H1 (cell line): Measurements from ENCODE around the gene FITM2. TPM values are rescaled to one million over a fixed set of nuclear protein-coding genes. Genes with fewer than 3 reads are reported as not detected.

Source experiments
- CTCF ChIA-PET: fragments of 300-600 bp; sonication (Branson Sonifier 250); formaldehyde crosslinking; loops from one replicate; lab custom pipeline; 2021; ENCODE audit not compliant: partially characterized antibody; lab: Charles Lee
- POLR2A ChIA-PET: fragments of 300-600 bp; sonication (Branson Sonifier 250); formaldehyde crosslinking; loops from one replicate; lab custom pipeline; 2021; ENCODE audit warnings: inconsistent platforms; ENCODE audit not compliant: partially characterized antibody; lab: Charles Lee
- DNase-seq, 2 experiments: peaks; one replicate each; pipeline versions ENCODE4 v3.0.0 to v3.0.0-alpha.2; 2010 to 2022; ENCODE audit warnings: low spot score in 2 of 2, low read depth in 1 of 2, mixed read lengths in 1 of 2
- FAIRE-seq: peaks from 2 replicates; lab custom pipeline; 2011; peaks lifted over from hg19 to GRCh38; lab: Jason Lieb, UNC
- H2AFZ ChIP-seq: 2 replicates; pipeline ENCODE4 v1.8.1; 2012; ENCODE audit warnings: low read length, inconsistent platforms
- H2AK5ac ChIP-seq: 2 replicates; pipeline ENCODE4 v1.6.1; 2013; ENCODE audit warnings: low read depth, low read length
- H2BK120ac ChIP-seq: replicated peaks from 2 replicates; pipeline ENCODE3; 2013; ENCODE audit warnings: low read depth, low read length, inconsistent platforms
- H2BK12ac ChIP-seq: 2 replicates; pipeline ENCODE4 v1.6.1; 2013; ENCODE audit warnings: low read depth, low read length
- H2BK15ac ChIP-seq: 2 replicates; pipeline ENCODE4 v1.6.1; 2013; ENCODE audit warnings: low read length
- H2BK20ac ChIP-seq: 2 replicates; pipeline ENCODE4 v1.6.1; 2013; ENCODE audit warnings: low read length
- H2BK5ac ChIP-seq: 2 replicates; pipeline ENCODE4 v1.6.1; 2013; ENCODE audit warnings: low read depth, low read length
- H3K14ac ChIP-seq: 2 replicates; pipeline ENCODE4 v1.6.1; 2013; ENCODE audit warnings: inconsistent platforms; ENCODE audit not compliant: insufficient read length
- H3K18ac ChIP-seq: 2 replicates; pipeline ENCODE4 v1.6.1; 2013; ENCODE audit warnings: low read length; ENCODE audit errors: extremely low read depth
- H3K23ac ChIP-seq: 2 replicates; pipeline ENCODE4 v1.6.1; 2013; ENCODE audit warnings: inconsistent platforms; ENCODE audit not compliant: insufficient read length
- H3K23me2 ChIP-seq: 2 replicates; pipeline ENCODE4 v1.6.1; 2013; ENCODE audit warnings: low read depth, low read length
- H3K27ac ChIP-seq: 2 replicates; pipeline ENCODE4 v1.6.1; 2011; ENCODE audit warnings: low read depth, low read length, inconsistent platforms
- H3K27me3 ChIP-seq, 4 experiments: replicated peaks in 1 of 4; 1 replicate in 1 of 4; 2 replicates in 3 of 4; pipeline versions ENCODE4 v1.6.1 to v1.8.1; 2011 to 2013; ENCODE audit warnings: low read length in 3 of 4, mild to moderate bottlenecking in 3 of 4, inconsistent platforms in 2 of 4, mixed read lengths in 2 of 4, moderate library complexity in 1 of 4; ENCODE audit not compliant: control insufficient read depth in 3 of 4, insufficient read depth in 3 of 4; ENCODE audit errors: extremely low read depth in 1 of 4
- H3K36me3 ChIP-seq, 4 experiments: 2 replicates each; pipeline versions ENCODE4 v1.6.1 to v1.8.1; 2011 to 2013; ENCODE audit warnings: mild to moderate bottlenecking in 4 of 4, low read length in 3 of 4, moderate library complexity in 2 of 4, control low read depth in 1 of 4, inconsistent platforms in 1 of 4; ENCODE audit not compliant: insufficient read depth in 4 of 4, control insufficient read depth in 2 of 4
- H3K4ac ChIP-seq: replicated peaks from 2 replicates; pipeline ENCODE3; 2013; ENCODE audit warnings: low read length, low read depth, mixed read lengths, inconsistent platforms; ENCODE audit not compliant: insufficient read length
- H3K4me1 ChIP-seq, 4 experiments: replicated peaks in 1 of 4; 1 replicate in 1 of 4; 2 replicates in 3 of 4; pipeline versions ENCODE4 v1.6.1 to v1.8.1; 2011 to 2013; ENCODE audit warnings: low read length in 3 of 4, inconsistent platforms in 2 of 4, mixed read lengths in 1 of 4; ENCODE audit not compliant: insufficient read depth in 4 of 4, control insufficient read depth in 3 of 4
- H3K4me2 ChIP-seq, 2 experiments: 2 replicates each; pipeline versions ENCODE4 v1.6.1 to v1.8.1; 2011 to 2013; ENCODE audit warnings: low read depth in 2 of 2, low read length in 2 of 2, control low read depth in 1 of 2, inconsistent platforms in 1 of 2, mild to moderate bottlenecking in 1 of 2; ENCODE audit not compliant: insufficient read depth in 1 of 2
- H3K4me3 ChIP-seq, 4 experiments: fragments of 200-600, 300-600 bp in 1 of 4; sonication (generic), shearing (Covaris generic), sonication (Bioruptor Twin) in 1 of 4; 2 replicates each; pipeline versions ENCODE4 v1.5.1 to v1.8.1; 2011 to 2016; ENCODE audit warnings: low read length in 4 of 4, low read depth in 3 of 4, control low read depth in 2 of 4, inconsistent platforms in 2 of 4, mild to moderate bottlenecking in 2 of 4, mixed read lengths in 1 of 4, moderate library complexity in 1 of 4; ENCODE audit not compliant: insufficient read depth in 2 of 4; ENCODE audit errors: extremely low read depth in 1 of 4
- H3K56ac ChIP-seq: replicated peaks from 2 replicates; pipeline ENCODE3; 2013; ENCODE audit warnings: low read depth, mild to moderate bottlenecking, mixed read lengths, low read length, inconsistent platforms; ENCODE audit not compliant: insufficient read length
- H3K79me1 ChIP-seq: 2 replicates; pipeline ENCODE4 v1.6.1; 2013; ENCODE audit warnings: low read depth, low read length, control low read depth
- H3K79me2 ChIP-seq, 2 experiments: 2 replicates each; pipeline versions ENCODE4 v1.6.1 to v1.8.1; 2012 to 2013; ENCODE audit warnings: low read length in 2 of 2, mild to moderate bottlenecking in 2 of 2, inconsistent platforms in 1 of 2; ENCODE audit not compliant: insufficient read depth in 2 of 2, control insufficient read depth in 1 of 2
- H3K9ac ChIP-seq, 4 experiments: replicated peaks in 1 of 4; 1 replicate in 1 of 4; 2 replicates in 3 of 4; pipeline versions ENCODE4 v1.6.1 to v1.8.1; 2011 to 2013; ENCODE audit warnings: low read depth in 3 of 4, low read length in 3 of 4, control low read depth in 2 of 4, mild to moderate bottlenecking in 2 of 4, moderate library complexity in 2 of 4, inconsistent platforms in 1 of 4; ENCODE audit errors: extremely low read depth in 1 of 4
- H3K9me3 ChIP-seq, 2 experiments: 2 replicates each; pipeline versions ENCODE4 v1.6.1 to v1.8.1; 2012 to 2013; ENCODE audit warnings: mild to moderate bottlenecking in 2 of 2, moderate library complexity in 2 of 2, control low read depth in 1 of 2, inconsistent platforms in 1 of 2, low read depth in 1 of 2, low read length in 1 of 2, mixed read lengths in 1 of 2; ENCODE audit not compliant: insufficient read depth in 2 of 2
- H4K20me1 ChIP-seq, 2 experiments: replicated peaks in 1 of 2; 2 replicates each; pipeline versions ENCODE3 to v1.8.1; 2011 to 2013; ENCODE audit warnings: inconsistent platforms in 2 of 2, low read length in 2 of 2, mild to moderate bottlenecking in 1 of 2; ENCODE audit not compliant: insufficient read depth in 2 of 2, control insufficient read depth in 1 of 2
- H4K5ac ChIP-seq: 2 replicates; pipeline ENCODE4 v1.6.1; 2013; ENCODE audit warnings: low read length, low read depth, mixed read lengths, inconsistent platforms; ENCODE audit not compliant: insufficient read length
- H4K8ac ChIP-seq: 2 replicates; pipeline ENCODE4 v1.8.0; 2013; ENCODE audit warnings: mild to moderate bottlenecking, moderate library complexity, low read length, inconsistent platforms; ENCODE audit not compliant: insufficient read depth; ENCODE audit errors: extremely low read depth
- H4K91ac ChIP-seq: replicated peaks from 2 replicates; pipeline ENCODE3; 2013; ENCODE audit warnings: low read length, mixed read lengths, inconsistent platforms; ENCODE audit not compliant: insufficient read length
- ATF3 ChIP-seq: IDR thresholded peaks from 2 replicates; pipeline ENCODE4 v1.6.1; 2011; ENCODE audit warnings: low read depth, mild to moderate bottlenecking, low read length; ENCODE audit not compliant: insufficient read depth
- CEBPB ChIP-seq: IDR thresholded peaks from 2 replicates; pipeline ENCODE4 v1.6.1; 2012; ENCODE audit warnings: low read depth, low read length
- CHD1 ChIP-seq: IDR thresholded peaks from 2 replicates; pipeline ENCODE4 v1.6.1; 2012; ENCODE audit warnings: low read depth, low read length, improper control_type of control experiment
- E2F6 ChIP-seq: IDR thresholded peaks from 2 replicates; pipeline ENCODE4 v1.6.1; 2012; ENCODE audit warnings: inconsistent platforms
- HDAC2 ChIP-seq, 2 experiments: fragments of 300-600 bp in 1 of 2; sonication (generic) in 1 of 2; IDR thresholded peaks; 2 replicates each; pipeline ENCODE4 v1.6.1; 2011 to 2012; ENCODE audit warnings: low read depth in 2 of 2, low read length in 2 of 2, mild to moderate bottlenecking in 2 of 2, moderate library complexity in 2 of 2, borderline replicate concordance in 1 of 2, inconsistent platforms in 1 of 2
- JUN ChIP-seq: IDR thresholded peaks from 2 replicates; pipeline ENCODE4 v1.6.1; 2011; ENCODE audit warnings: low read depth, mild to moderate bottlenecking, improper control_type of control experiment, low read length
- NANOG ChIP-seq: IDR thresholded peaks from 2 replicates; pipeline ENCODE4 v1.6.1; 2011; ENCODE audit warnings: low read length, low read depth, mild to moderate bottlenecking, inconsistent platforms; ENCODE audit not compliant: insufficient read depth, poor library complexity, severe bottlenecking
- PHF8 ChIP-seq: fragments of 200-600 bp; sonication (generic); conservative IDR thresholded peaks from 2 replicates; pipeline ENCODE4 v1.7.1; 2012; ENCODE audit warnings: low read depth, mild to moderate bottlenecking, inconsistent platforms, low read length, moderate library complexity
- POLR2A ChIP-seq, 2 experiments: IDR thresholded peaks; 1 replicate in 1 of 2; 2 replicates in 1 of 2; pipeline ENCODE4 v1.6.1; 2011; ENCODE audit warnings: low read depth in 2 of 2, low read length in 2 of 2, mild to moderate bottlenecking in 2 of 2; ENCODE audit errors: control extremely low read depth in 1 of 2
- POU5F1 ChIP-seq: IDR thresholded peaks from 2 replicates; pipeline ENCODE4 v1.6.1; 2011; ENCODE audit warnings: low read depth, mild to moderate bottlenecking, low read length, moderate library complexity
- RNF2 ChIP-seq: fragments of 200-900, 300-1000 bp; sonication (generic); IDR thresholded peaks from 2 replicates; pipeline ENCODE4 v1.7.1; 2016; ENCODE audit warnings: borderline replicate concordance, low read depth, mild to moderate bottlenecking, antibody characterized with exemption, low read length; ENCODE audit not compliant: poor library complexity, severe bottlenecking; ENCODE audit errors: missing control alignments
- SIX5 ChIP-seq: IDR thresholded peaks from 2 replicates; pipeline ENCODE4 v1.6.1; 2011; ENCODE audit warnings: mild to moderate bottlenecking, low read depth, low read length
- SP4 ChIP-seq: IDR thresholded peaks from 2 replicates; pipeline ENCODE4 v1.6.1; 2012; ENCODE audit warnings: low read length, inconsistent platforms
- SRF ChIP-seq: IDR thresholded peaks from 2 replicates; pipeline ENCODE4 v1.6.1; 2011; ENCODE audit warnings: mild to moderate bottlenecking, low read depth, low read length, moderate library complexity
- YY1 ChIP-seq: IDR thresholded peaks from 2 replicates; pipeline ENCODE4 v1.6.1; 2011; ENCODE audit warnings: low read depth, mild to moderate bottlenecking, low read length
- polyA plus RNA-seq, 7 experiments: library from polyadenylated mRNA; depleted of rRNA in 3 of 7; stranded (reverse) in 5 of 7; unstranded in 2 of 7; fragments of >200 nt in 5 of 7; fragments of 200-250 nt in 2 of 7; gene quantifications; 1 replicate in 5 of 7; 2 replicates in 1 of 7; 4 replicates in 1 of 7; pipeline versions ENCODE4 v1.2.1 to v1.2.3, GENCODE V29; 2011 to 2013; ENCODE audit warnings: missing spikeins in 2 of 7, mixed read lengths in 2 of 7
- total RNA-seq: library from RNA; stranded (reverse); fragmentation: NEBNext Ultra II Directional; extraction: Animal tissue kit (Norgen Biotek cat#: 25700); gene quantifications from 2 replicates; pipeline ENCODE4 v1.2.1, GENCODE V29; 2021

Gene FITM2
- total and polyA plus RNA-seq, 2 of the 8 experiments (the other 6 are each of a cell fraction or from before 2014, with no cell fraction given) = 1.1 to 2.1 TPM

GRCh38 chr20:44301285-44301684, 9.7 kb downstream of the FITM2 start:
- H3K56ac ChIP-seq = no peak overlapping the region
- FAIRE-seq = no peak
- no peaks in the 10 kb centered on the region for H3K79me2 ChIP-seq
- H3K9ac ChIP-seq = no peak overlapping the region
- no peaks in the 10 kb centered on the region for H3K36me3 ChIP-seq
- H3K9me3 ChIP-seq = no peaks in the 10 kb centered on the region
- H3K4me1 ChIP-seq = no peaks in the 10 kb centered on the region
- H3K4me3 ChIP-seq = no peak overlapping the region
- H4K91ac ChIP-seq = no peak overlapping the region
- H4K5ac ChIP-seq = no peak overlapping the region
- no peak overlapping the region for H3K4me2 ChIP-seq
- no peaks in the 10 kb centered on the region; the same call in 1 of the 2 replicates for H3K79me1 ChIP-seq
- H3K27ac ChIP-seq = no peak overlapping the region
- no peak overlapping the region for H2BK12ac ChIP-seq
- no peak overlapping the region for H2BK15ac ChIP-seq
- no peak overlapping the region for H2BK120ac ChIP-seq
- H3K18ac ChIP-seq = no peak overlapping the region
- no peaks in the 10 kb centered on the region for H3K27me3 ChIP-seq
- no peak overlapping the region for H2BK20ac ChIP-seq
- H2AFZ ChIP-seq = no peak overlapping the region
- H2AK5ac ChIP-seq = no peak overlapping the region
- H3K23me2 ChIP-seq = no peaks in the 10 kb centered on the region
- DNase-seq = no peak
- no peak overlapping the region for H2BK5ac ChIP-seq
- CTCF ChIA-PET = no interaction called here
- POLR2A ChIA-PET = interaction anchor here (1.7 kb wide), 1 partner anchor 25 kb away, joined by 4 read pairs; no protein-coding TSS in a partner anchor
- H3K4ac ChIP-seq = no peak overlapping the region
- H4K8ac ChIP-seq = no peak overlapping the region
- no peak overlapping the region for H3K23ac ChIP-seq
- no peak overlapping the region for H3K14ac ChIP-seq
- no peaks in the 10 kb centered on the region for H4K20me1 ChIP-seq
- TF ChIP-seq CEBPB (no peak), SP4 (no peak), POLR2A (IDR thresholded peaks at IDR 0.05; ENCODE audit: control extremely low read depth in 1 of 2, low read depth in 2 of 2, low read length in 2 of 2) (no peak), JUN (no peak), SRF (no peak), ATF3 (no peak), POU5F1 (no peak), HDAC2 (IDR thresholded peaks at IDR 0.05; ENCODE audit: borderline replicate concordance in 1 of 2, low read depth in 2 of 2, low read length in 2 of 2) (no peak), CHD1 (no peak), SIX5 (no peak), NANOG (no peak), E2F6 (no peak), RNF2 (no peak), PHF8 (no peak), YY1 (no peak)
